Skin of body (tissue), 2 donors: Measurements from ENCODE around the gene ABCA12. TPM values are rescaled to one million over a fixed set of nuclear protein-coding genes. Genes with fewer than 3 reads are reported as not detected.

Experiments used
- DNase-seq: peaks from one replicate; lab custom pipeline; 2025; lab: John Stamatoyannopoulos, UW
- total RNA-seq: library from RNA; depleted of rRNA; stranded (reverse); fragments of >200 nt; gene quantifications from one replicate; pipeline ENCODE4 v1.2.3, GENCODE V29; 2014

Gene ABCA12
- total RNA-seq, 1 donor from 2014 or later = 26.2 TPM

GRCh38 chr2:215120401-215120800, 18.0 kb downstream of the ABCA12 start:
- no peak for DNase-seq

- DNase-seq = no peak
These were observed 18.6 kb downstream of the ABCA12 start for GRCh38 chr2:215119847-215120246.

DNA sequence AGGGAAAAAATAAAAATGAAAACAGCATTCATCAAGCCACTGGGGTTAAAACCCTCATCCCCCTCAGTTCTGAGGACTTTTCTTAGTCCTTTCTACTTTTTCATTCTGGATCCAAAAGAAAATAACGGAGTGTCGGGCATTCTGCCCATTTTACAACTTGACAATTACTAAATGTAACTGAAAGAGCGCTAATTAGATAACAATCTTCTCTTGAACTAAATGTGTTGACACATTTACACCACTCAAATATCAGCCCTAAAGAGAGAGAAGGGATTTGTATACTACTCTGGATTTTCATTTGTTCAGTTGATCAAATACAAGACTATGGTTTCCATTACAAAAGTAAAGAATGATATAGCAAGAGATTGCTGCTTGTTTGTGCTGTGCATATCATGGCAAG, 27.5 kb downstream of the ABCA12 start:
- no peak for DNase-seq

- no peak for DNase-seq
These were observed 31.0 kb downstream of the ABCA12 start for GRCh38 chr2:215107216-215108056.

- no peak for DNase-seq
These were observed 32.6 kb downstream of the ABCA12 start for GRCh38 chr2:215105607-215106354.

- no peak for DNase-seq
These were observed 34.2 kb downstream of the ABCA12 start for GRCh38 chr2:215104226-215104625.

DNA sequence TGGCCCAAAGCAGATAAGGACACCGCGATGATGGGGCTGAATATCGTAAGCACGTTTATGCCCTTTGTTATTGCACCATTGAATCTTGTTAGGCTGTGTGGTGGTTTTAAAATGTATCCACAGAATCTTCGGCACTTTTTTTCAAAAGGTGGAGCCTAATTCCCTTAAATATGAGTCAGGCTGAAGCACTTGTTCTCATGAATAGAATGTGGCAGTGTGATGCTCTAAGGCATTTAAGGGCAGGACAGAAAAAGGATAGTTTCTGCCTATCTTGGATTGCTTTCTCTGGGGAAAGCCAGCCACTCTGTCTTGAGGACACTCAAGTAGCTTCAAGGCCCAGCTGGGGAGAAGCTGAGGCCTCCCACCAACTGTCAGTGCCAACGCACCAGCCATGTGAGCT, 39.6 kb downstream of the ABCA12 start:
- no peak for DNase-seq

DNA sequence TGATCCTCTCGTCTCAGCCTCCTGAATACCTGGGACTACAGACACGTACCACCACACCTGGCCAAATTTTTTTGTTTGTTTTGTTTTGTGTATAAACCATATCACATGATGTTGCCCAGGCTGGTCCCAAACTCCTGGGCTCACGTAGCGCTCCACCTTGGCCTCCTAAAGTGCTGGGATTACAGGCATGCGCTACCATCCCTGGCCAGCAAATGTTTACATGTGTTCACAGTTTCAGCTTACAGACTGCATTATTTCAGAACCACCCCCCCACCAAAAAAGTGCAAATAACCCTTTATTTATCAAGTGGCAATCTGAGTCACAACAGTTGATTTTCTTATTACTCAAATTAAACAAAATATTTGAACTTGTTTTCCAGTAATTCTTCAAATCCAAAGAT, 54.3 kb downstream of the ABCA12 start:
- no peak for DNase-seq

DNA sequence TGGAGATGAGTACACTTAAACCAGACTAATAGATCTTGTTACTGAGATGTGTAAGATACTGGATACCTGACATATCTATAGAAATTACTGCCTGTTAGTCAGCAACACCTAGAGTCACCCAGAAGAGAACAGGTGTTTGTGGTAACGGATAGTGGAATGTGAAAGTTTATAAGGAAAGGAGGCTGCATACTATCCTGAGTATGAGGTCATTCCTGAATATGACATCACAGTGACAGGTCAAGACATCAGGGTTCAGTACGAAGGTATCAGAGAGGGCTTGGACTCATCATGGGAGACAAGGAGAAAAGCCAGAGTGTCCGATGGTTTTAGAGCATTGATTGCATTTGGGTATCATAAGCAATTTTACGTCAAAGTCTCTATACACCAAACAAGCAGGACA, 55.3 kb downstream of the ABCA12 start:
- no peak for DNase-seq

DNA sequence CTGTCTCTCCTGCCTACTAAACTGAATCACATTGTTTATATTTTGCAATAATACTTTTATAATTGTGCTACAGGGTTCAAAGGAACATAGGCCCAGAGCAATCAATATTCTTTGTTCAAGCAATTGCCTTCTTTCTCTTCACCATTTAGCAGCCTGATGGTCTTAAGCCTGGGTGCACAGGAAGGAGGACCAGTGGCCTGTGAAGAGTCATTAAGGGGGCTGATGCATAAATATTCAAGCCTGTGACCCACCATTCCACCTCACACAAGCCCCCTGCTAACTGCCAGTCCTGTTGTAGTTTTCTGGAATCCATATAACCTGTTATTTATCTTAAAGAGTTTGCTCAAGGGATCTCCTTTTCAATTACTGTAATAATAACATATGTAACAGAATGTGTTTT, 56.0 kb downstream of the ABCA12 start:
- no peak for DNase-seq

DNA sequence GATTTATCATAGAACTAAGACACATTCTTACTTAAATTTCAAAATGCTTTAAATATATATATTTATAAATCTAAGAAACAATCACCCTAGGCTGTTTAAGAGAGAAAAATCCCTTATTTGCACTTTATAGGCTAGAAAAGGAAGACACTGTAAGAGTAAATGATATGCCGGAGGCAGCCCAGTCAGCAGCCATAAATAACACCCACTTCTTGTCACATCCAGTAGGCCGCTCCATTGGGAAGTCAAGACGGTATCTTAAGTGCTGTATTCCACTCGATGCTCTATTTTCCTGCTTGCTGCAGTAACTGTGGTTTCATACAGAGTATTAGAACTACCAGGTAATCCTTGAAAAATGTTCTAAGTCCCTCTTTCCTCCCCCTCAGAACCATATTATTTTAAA, 57.9 kb downstream of the ABCA12 start:
- DNase-seq = no peak

- no peak for DNase-seq
These were observed 66.8 kb downstream of the ABCA12 start for GRCh38 chr2:215071676-215072075.

DNA sequence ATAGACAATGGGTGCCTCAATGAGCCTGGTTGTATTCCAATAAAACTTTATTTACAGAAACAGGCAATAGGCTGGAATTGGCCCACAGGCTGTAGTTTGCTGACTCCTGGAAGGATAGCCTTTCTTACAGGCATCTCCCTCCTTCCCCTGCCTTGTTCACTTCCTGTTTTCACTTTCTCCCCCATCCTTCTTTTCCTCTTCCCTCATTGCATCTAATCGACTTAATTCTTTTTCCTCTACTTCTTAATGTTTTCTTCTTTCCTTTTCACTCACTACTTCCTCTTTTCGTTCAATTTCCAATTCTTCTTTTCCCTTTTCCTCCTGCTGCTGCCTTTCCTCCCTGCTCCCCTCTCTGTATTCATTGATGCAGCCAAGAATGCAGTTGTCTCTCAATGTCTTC, 70.0 kb downstream of the ABCA12 start:
- no peak for DNase-seq

DNA sequence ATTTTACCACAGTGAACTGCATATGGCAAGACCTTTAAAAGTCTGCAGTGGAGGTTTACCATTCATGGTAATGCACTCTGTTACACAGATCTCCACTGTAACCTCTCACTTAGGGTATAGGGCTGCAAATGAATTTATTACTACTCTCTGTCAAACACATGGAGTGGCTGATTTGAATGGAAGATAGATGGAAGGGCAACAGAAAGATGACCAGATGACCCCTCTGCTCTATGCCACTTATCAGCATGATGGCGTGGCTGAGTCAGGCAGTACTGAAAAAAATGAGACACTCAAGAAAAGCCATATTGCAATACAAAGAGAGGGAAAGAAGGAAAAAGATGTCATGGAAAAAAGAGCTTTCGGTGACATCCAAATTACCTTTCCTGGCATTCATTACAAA, 72.3 kb downstream of the ABCA12 start:
- DNase-seq = no peak

DNA sequence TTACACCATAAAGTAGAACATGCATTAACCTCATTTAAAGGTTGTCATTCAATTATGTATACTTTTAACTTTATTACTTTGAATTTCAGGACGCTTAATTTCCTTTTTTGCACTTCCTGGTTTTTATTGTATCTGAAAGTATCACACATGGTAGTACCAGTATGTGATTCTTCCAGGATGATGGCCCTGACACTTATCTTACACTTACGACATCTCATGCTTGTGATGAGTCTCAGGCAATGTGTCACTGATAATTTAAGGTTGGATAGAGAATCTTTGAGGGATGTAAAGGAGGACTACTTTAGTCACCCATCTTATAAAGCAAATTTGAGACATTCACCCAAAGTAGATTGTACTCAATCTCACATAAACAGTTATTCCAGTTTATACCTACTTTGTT, 74.9 kb downstream of the ABCA12 start:
- DNase-seq = no peak

DNA sequence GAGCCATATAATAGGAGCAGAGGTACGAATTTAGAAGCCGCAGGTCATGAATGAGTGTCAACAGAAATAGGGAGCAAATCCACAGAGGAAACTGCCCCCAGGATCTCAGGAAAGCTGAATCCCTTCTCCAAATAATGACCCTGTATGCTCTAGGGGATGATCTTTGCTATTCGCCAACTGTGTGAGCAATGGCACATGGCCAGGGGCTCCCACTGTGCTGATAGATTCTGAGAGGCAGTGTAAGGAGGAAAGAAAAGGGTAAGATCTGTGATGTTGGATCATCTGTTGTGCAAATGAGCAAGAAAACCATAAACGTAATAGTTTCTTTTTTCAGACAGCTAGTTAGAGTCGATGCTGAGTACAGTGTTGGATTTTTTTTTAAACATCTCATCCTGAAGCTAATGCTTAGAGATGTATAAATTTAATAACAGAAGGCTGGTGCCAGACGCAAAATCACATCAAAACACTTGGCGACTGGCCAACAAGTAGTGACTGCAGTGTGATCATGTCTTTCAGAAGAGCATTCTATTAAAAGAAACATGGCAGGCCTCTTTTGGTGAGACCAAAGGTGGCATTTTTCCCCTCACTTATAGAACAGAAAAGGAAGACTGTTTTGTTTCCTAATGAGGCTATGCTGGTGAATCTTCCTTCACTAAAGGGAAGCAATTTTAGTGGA, 77.4 kb downstream of the ABCA12 start:
- no peak for DNase-seq

DNA sequence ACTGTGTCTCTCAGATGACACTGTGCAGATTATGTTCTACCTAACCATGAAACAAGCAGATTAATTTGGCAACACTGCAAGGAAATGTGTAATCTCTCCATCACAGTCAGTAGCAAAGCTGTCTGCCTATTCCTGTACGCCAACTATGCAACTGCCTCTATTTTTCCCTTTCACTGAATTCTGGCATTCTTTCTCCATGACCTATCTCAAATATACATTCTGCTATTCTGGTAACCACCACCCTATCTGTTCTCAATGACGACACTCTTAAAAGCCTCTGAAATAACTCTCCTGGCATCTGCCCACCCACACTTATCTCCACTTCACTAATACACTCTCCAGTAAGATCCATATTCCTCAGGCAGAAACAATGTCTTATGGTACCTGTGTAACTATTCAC, 78.7 kb downstream of the ABCA12 start:
- DNase-seq = no peak

DNA sequence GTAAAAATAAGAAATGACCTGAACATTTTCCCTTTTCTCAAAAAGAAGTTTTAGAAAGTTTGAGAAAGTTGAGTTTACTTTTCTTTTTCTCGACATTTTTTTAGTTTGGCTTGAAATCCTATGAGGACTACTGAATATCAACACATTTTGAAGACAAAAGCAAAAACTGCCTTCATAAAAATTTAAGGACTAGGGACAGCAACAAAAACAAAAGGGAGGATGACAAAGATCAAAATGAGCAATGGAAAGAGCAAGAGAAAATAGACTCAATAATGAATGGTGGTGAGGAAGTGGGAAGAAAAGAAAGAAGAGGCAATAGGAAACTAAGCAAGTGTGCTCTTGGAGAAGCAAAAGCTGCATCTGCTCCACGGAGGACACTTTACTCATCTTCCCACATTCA, 82.5 kb downstream of the ABCA12 start:
- DNase-seq = no peak

DNA sequence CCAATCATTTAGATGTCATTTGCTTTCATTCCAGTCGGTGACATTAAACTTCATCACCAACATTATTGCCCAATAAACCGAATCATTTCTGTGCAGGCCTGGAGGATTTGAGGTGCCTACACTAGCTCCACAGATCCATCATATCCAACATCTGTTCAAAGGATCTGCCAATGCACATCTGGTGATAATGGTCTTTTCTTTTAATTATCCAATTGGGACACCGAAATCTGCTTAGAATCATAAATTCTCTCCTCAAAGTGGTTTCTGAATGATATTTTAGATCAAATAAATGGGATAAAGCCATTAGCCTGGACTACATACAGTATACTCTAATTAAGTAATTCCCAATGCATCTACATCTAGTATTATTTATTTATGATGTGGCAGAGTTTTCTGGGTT, 85.6 kb downstream of the ABCA12 start:
- DNase-seq = no peak

DNA sequence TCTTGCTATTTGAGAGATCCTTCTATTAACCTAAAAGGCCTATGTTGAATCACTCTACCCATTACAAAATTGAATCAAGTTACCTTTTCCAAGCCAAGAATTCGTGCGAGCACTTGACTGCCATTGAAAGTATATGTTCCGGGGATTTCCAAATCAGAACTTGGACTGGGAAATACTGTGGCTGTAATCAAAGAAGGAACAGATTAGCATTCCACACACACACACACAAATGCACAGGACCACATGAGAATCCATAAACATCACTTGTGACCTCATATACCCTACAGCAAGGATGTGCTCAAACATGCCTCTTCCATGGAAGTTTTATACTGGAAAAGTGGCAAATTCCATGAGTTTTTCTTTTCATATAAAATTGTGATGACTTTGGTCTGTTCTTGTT, 86.0 kb downstream of the ABCA12 start:
- no peak for DNase-seq

GRCh38 chr2:215049341-215049740, 89.1 kb downstream of the ABCA12 start:
- DNase-seq = no peak

- no peak for DNase-seq
These were observed 100.0 kb downstream of the ABCA12 start for GRCh38 chr2:215038421-215038820.
